ENCODE data around the gene DTHD1. TPM values are rescaled to one million over a fixed set of nuclear protein-coding genes. Genes with fewer than 3 reads are reported as not detected.

Gene DTHD1
- total RNA-seq, 2 experiments from 2014 or later, result 1.2 to 1.3 TPM

- H3K4me3 Mint-ChIP-seq, result peak within 1 kb of the TSS; percentile 84
- peaks cover 37% of the 10 kb centered on the region for H3K4me1 Mint-ChIP-seq (ENCODE audit: low read depth)
- intact Hi-C loops (cut with micrococcal nuclease), result loop anchor here (5.0 to 10.0 kb wide), 5 partner anchors 37 to 150 kb away; no protein-coding TSS in a partner anchor
- H3K27ac Mint-ChIP-seq, result peak within 1 kb of the TSS; percentile 94
- DNase-seq (peak; percentile 85), ATAC-seq (peak; percentile 77)
- H3K27me3 Mint-ChIP-seq, result no peaks in the 10 kb centered on the region
- no peak for TF ChIP-seq CTCF (IDR thresholded peaks at IDR 0.05)
- CTCF ChIA-PET, result interaction anchor here (0.8 to 3.8 kb wide), 20 partner anchors 9 to 155 kb away, joined by 3 to 34 read pairs (median 6); no protein-coding TSS in a partner anchor
- POLR2A ChIA-PET, result interaction anchor here (0.8 to 3.9 kb wide), 23 partner anchors 9 to 269 kb away, joined by 3 to 28 read pairs (median 5); no protein-coding TSS in a partner anchor
- no peaks in the 10 kb centered on the region for H3K9me3 Mint-ChIP-seq
- peaks cover 17% of the 10 kb centered on the region for H3K36me3 Mint-ChIP-seq (ENCODE audit: low read depth)
Observed at GRCh38 chr4:36244257-36245082, 36.9 kb upstream of the DTHD1 start, which contains the start of gene ARAP2. TSS of gene ARAP2 (minus strand) at chr4:36244514. CDS start at chr4:36229486, 15,028 bp downstream.

- POLR2A ChIA-PET, result no interaction called here
- H3K4me3 Mint-ChIP-seq, result no peak overlapping the region
Observed at GRCh38 chr4:36249610-36250009, 31.8 kb upstream of the DTHD1 start.

GRCh38 chr4:36251983-36252382 is 29.4 kb upstream of the DTHD1 start:
- POLR2A ChIA-PET, result interaction anchor here (1.1 to 3.9 kb wide), 3 partner anchors 8 to 41 kb away, joined by 3 to 25 read pairs (median 4); partner anchors contain the start of genes ARAP2 and DTHD1
- no peak for TF ChIP-seq CTCF (IDR thresholded peaks at IDR 0.05)
- Mint-ChIP-seq H3K36me3 (ENCODE audit: low read depth) (no peaks in the 10 kb centered on the region), H3K9me3 (no peaks in the 10 kb centered on the region), H3K4me3 (no peak overlapping the region), H3K4me1 (ENCODE audit: low read depth) (peaks cover 52% of the 10 kb centered on the region), H3K27ac (peak overlapping the region; percentile 64), H3K27me3 (no peaks in the 10 kb centered on the region)
- DNase-seq (no peak), ATAC-seq (no peak)
- CTCF ChIA-PET, result interaction anchor here (0.9 to 4.0 kb wide), 4 partner anchors 8 to 152 kb away, joined by 3 to 34 read pairs (median 13); partner anchors contain the start of gene ARAP2
- intact Hi-C loops (cut with micrococcal nuclease), result no loop called here

More at GRCh38 chr4:36249610-36250009, 31.8 kb upstream of the DTHD1 start:
- Mint-ChIP-seq H3K27me3 (no peaks in the 10 kb centered on the region), H3K27ac (no peak overlapping the region), H3K9me3 (no peaks in the 10 kb centered on the region), H3K4me1 (ENCODE audit: low read depth) (peaks cover 42% of the 10 kb centered on the region), H3K36me3 (ENCODE audit: low read depth) (no peaks in the 10 kb centered on the region)
- DNase-seq (no peak), ATAC-seq (no peak)
- TF ChIP-seq CTCF (IDR thresholded peaks at IDR 0.05), result no peak
- CTCF ChIA-PET, result interaction anchor here (1.1 to 1.6 kb wide), 2 partner anchors 36 to 150 kb away, joined by 4 to 8 read pairs; no protein-coding TSS in a partner anchor
- intact Hi-C loops (cut with micrococcal nuclease), result loop anchor here (10.0 kb wide), 1 partner anchor 145 kb away; no protein-coding TSS in a partner anchor

- Mint-ChIP-seq H3K36me3 (ENCODE audit: low read depth) (no peaks in the 10 kb centered on the region), H3K4me3 (no peak overlapping the region), H3K27ac (peak overlapping the region; percentile 55), H3K27me3 (no peaks in the 10 kb centered on the region), H3K4me1 (ENCODE audit: low read depth) (peaks cover 50% of the 10 kb centered on the region), H3K9me3 (no peaks in the 10 kb centered on the region)
- intact Hi-C loops (cut with micrococcal nuclease), result loop anchor here (2.0 kb wide), 1 partner anchor 68 kb away; no protein-coding TSS in a partner anchor
- ChIA-PET POLR2A (interaction anchor here (1.0 to 3.9 kb wide), 4 partner anchors 11 to 29 kb away, joined by 3 to 25 read pairs (median 4); partner anchors contain the start of gene ARAP2), CTCF (interaction anchor here (0.9 to 4.0 kb wide), 3 partner anchors 10 to 145 kb away, joined by 3 to 34 read pairs (median 23); partner anchors contain the start of gene ARAP2)
- DNase-seq (no peak), ATAC-seq (no peak)
- TF ChIP-seq CTCF (IDR thresholded peaks at IDR 0.05), result no peak
Observed at GRCh38 chr4:36254371-36254770, 27.0 kb upstream of the DTHD1 start.
